Smooth muscle cell (in vitro differentiated cells): Measurements from ENCODE around the gene CRK. TPM values are rescaled to one million over a fixed set of nuclear protein-coding genes. Genes with fewer than 3 reads are reported as not detected.
A peak's percentile ranks its signal among the peaks of the same experiment; 100 is the strongest.
"Not testable (repeated sequence)": the region's sequence is repeated elsewhere in the genome, so short reads cannot be mapped to it uniquely, and the experiment has no call there.

Experiments used
- DNase-seq: peaks from one replicate; lab custom pipeline; 2025; ENCODE audit not compliant: unreplicated experiment; lab: John Stamatoyannopoulos, UW
- H2AFZ ChIP-seq: fragments of 200-600 bp; sonication (generic); 2 replicates; pipeline ENCODE4 v1.6.0; 2016; ENCODE audit warnings: antibody characterized with exemption, low read depth, mild to moderate bottlenecking
- H3F3A ChIP-seq: fragments of 200-600 bp; sonication (generic); 2 replicates; pipeline ENCODE4 v1.6.0; 2017; ENCODE audit warnings: antibody characterized with exemption, low read depth
- H3K27ac ChIP-seq: fragments of 200-600 bp; sonication (generic); 2 replicates; pipeline ENCODE4 v1.5.1; 2016; ENCODE audit warnings: low read depth, mild to moderate bottlenecking
- H3K27me3 ChIP-seq: fragments of 200-600 bp; sonication (generic); 2 replicates; pipeline ENCODE4 v1.6.1; 2016; ENCODE audit warnings: low read depth, mild to moderate bottlenecking
- H3K36me3 ChIP-seq: fragments of 200-600 bp; sonication (generic); 2 replicates; pipeline ENCODE4 v1.5.1; 2016; ENCODE audit warnings: low read depth
- H3K4me1 ChIP-seq: fragments of 200-600 bp; sonication (generic); 2 replicates; pipeline ENCODE4 v1.5.1; 2016; ENCODE audit warnings: low read depth
- H3K4me2 ChIP-seq: fragments of 200-600 bp; sonication (generic); 2 replicates; pipeline ENCODE4 v1.6.0; 2016; ENCODE audit warnings: mild to moderate bottlenecking
- H3K4me3 ChIP-seq: fragments of 200-600 bp; sonication (generic); 2 replicates; pipeline ENCODE4 v1.5.1; 2016; ENCODE audit warnings: mild to moderate bottlenecking
- H3K79me2 ChIP-seq: fragments of 200-600 bp; sonication (generic); 2 replicates; pipeline ENCODE4 v1.6.0; 2016; ENCODE audit warnings: low read depth, mild to moderate bottlenecking
- H3K9ac ChIP-seq: fragments of 200-600 bp; sonication (generic); 2 replicates; pipeline ENCODE4 v1.6.0; 2016; ENCODE audit warnings: low read depth
- H3K9me3 ChIP-seq: fragments of 200-600 bp; sonication (generic); replicated peaks from 2 replicates; pipeline ENCODE4 v1.5.1; 2016; ENCODE audit warnings: low read depth
- H4K20me1 ChIP-seq: fragments of 200-600 bp; sonication (generic); 2 replicates; pipeline ENCODE4 v1.6.0; 2016; ENCODE audit warnings: low read depth
- CTCF ChIP-seq: fragments of 200-600 bp; sonication (generic); IDR thresholded peaks from 2 replicates; pipeline ENCODE4 v1.5.1; 2017; ENCODE audit warnings: borderline replicate concordance, mild to moderate bottlenecking, antibody characterized with exemption; ENCODE audit not compliant: insufficient read depth, poor library complexity, severe bottlenecking
- WGBS: methylation state at CpG from one replicate; pipeline ENCODE4 v1.1.7; 2016; ENCODE audit warnings: low lambda C conversion rate; 5-methylcytosine and 5-hydroxymethylcytosine counted together
- polyA plus RNA-seq: library from polyadenylated mRNA; unstranded; fragments of >200 nt; fragmentation: Nextera tagmentation; extraction: Ambion mirVana; gene quantifications from 2 replicates; pipeline ENCODE4 v1.2.1, GENCODE V29; 2016
- total RNA-seq: library from RNA; depleted of rRNA; stranded (reverse); fragments of >200 nt; gene quantifications from 2 replicates; pipeline ENCODE4 v1.2.3, GENCODE V29; 2014

The CRK gene
- total and polyA plus RNA-seq, 2 experiments from 2014 or later: 49.7 to 56.8 TPM

- no peaks in the 10 kb centered on the region for H3K27me3 ChIP-seq
- no peaks in the 10 kb centered on the region for H3F3A ChIP-seq
- no peak overlapping the region for H3K9ac ChIP-seq
- DNase-seq: no peak
- no peak overlapping the region for H3K4me2 ChIP-seq
- H3K9me3 ChIP-seq: no peaks in the 10 kb centered on the region
- no peak overlapping the region for H2AFZ ChIP-seq
- H3K79me2 ChIP-seq: peaks cover 99% of the 10 kb centered on the region
- no peak overlapping the region for H3K27ac ChIP-seq
- no peak for TF ChIP-seq CTCF
- H3K36me3 ChIP-seq: no peaks in the 10 kb centered on the region
- peaks cover 6% of the 10 kb centered on the region for H3K4me1 ChIP-seq
- 91% methylated on average over 5 of the region's 5 CpGs for WGBS
- peaks cover 99% of the 10 kb centered on the region for H4K20me1 ChIP-seq
- no peak overlapping the region for H3K4me3 ChIP-seq
Observed at GRCh38 chr17:1449412-1449967, 6.5 kb downstream of the CRK start.

- no peak overlapping the region for H3K9ac ChIP-seq
- H3K27me3 ChIP-seq: no peaks in the 10 kb centered on the region
- no peak overlapping the region for H3K4me2 ChIP-seq
- H3K9me3 ChIP-seq: no peaks in the 10 kb centered on the region
- H3K36me3 ChIP-seq: no peaks in the 10 kb centered on the region
- no peaks in the 10 kb centered on the region for H3F3A ChIP-seq
- H3K4me1 ChIP-seq: no peaks in the 10 kb centered on the region
- no peak overlapping the region for H2AFZ ChIP-seq
- DNase-seq: no peak
- H3K79me2 ChIP-seq: peaks cover 99% of the 10 kb centered on the region
- no peak overlapping the region for H3K4me3 ChIP-seq
- H3K27ac ChIP-seq: peak overlapping the region; percentile 31
- no peak for TF ChIP-seq CTCF
- WGBS: 67% methylated on average over 7 of the region's 7 CpGs
- H4K20me1 ChIP-seq: peaks cover 99% of the 10 kb centered on the region
Observed at GRCh38 chr17:1447052-1447451, 9.0 kb downstream of the CRK start.

GRCh38 chr17:1446201-1446600 lies 9.8 kb downstream of the CRK start:
- WGBS: 98% methylated on average over 12 of the region's 12 CpGs
- Histone ChIP-seq H3K27me3 (no peaks in the 10 kb centered on the region), H3F3A (no peaks in the 10 kb centered on the region), H3K9ac (no peak overlapping the region), H3K4me2 (no peak overlapping the region), H3K9me3 (no peaks in the 10 kb centered on the region), H3K36me3 (no peaks in the 10 kb centered on the region), H3K4me1 (no peaks in the 10 kb centered on the region), H3K27ac (no peak overlapping the region), H3K79me2 (peaks cover 99% of the 10 kb centered on the region), H2AFZ (no peak overlapping the region), H4K20me1 (peaks cover 99% of the 10 kb centered on the region), H3K4me3 (no peak overlapping the region)
- DNase-seq: no peak
- no peak for TF ChIP-seq CTCF

- H3K36me3 ChIP-seq, H3K27ac ChIP-seq, H3K4me3 ChIP-seq, H3K4me1 ChIP-seq, H3K27me3 ChIP-seq, H3K4me2 ChIP-seq, H3F3A ChIP-seq, H2AFZ ChIP-seq, DNase-seq, H3K9ac ChIP-seq, H3K9me3 ChIP-seq: not testable (repeated sequence)
- Histone ChIP-seq H3K79me2 (peaks cover 99% of the 10 kb centered on the region), H4K20me1 (peaks cover 99% of the 10 kb centered on the region)
- 96% methylated on average over 4 of the region's 4 CpGs for WGBS
Observed at GRCh38 chr17:1445695-1446094, 10.3 kb downstream of the CRK start.

- H4K20me1 ChIP-seq: peaks cover 99% of the 10 kb centered on the region
- not testable (repeated sequence) for H3K9me3 ChIP-seq, H3K4me3 ChIP-seq, H3F3A ChIP-seq, H3K27ac ChIP-seq, H3K4me2 ChIP-seq, H3K9ac ChIP-seq, DNase-seq, H2AFZ ChIP-seq, H3K4me1 ChIP-seq, H3K27me3 ChIP-seq, H3K36me3 ChIP-seq
- 97% methylated on average over 6 of the region's 6 CpGs for WGBS
- peaks cover 100% of the 10 kb centered on the region for H3K79me2 ChIP-seq
Observed at GRCh38 chr17:1442721-1443120, 13.3 kb downstream of the CRK start.
